Measurements from ENCODE around the gene WDR27. TPM values are rescaled to one million over a fixed set of nuclear protein-coding genes. Genes with fewer than 3 reads are reported as not detected.

WDR27 gene
- total RNA-seq, 5 donors from 2014 or later (not counting 1 experiment from before 2014, with no cell fraction given) = 39.7 to 71.5 (median 52.5) TPM

GRCh38 chr6:169685860-169686259 is 16.0 kb downstream of the WDR27 start:
- ATAC-seq (replicated peaks in 1 of 4) (no peak), DNase-seq (no peak)
- H3K9me3 Mint-ChIP-seq = peaks cover 13 to 37% (median 15%) of the 10 kb centered on the region in 3 donors
- CTCF ChIA-PET = no interaction called here
- H3K27ac ChIP-seq (ENCODE audit: low read length) = no peak overlapping the region
- no peak overlapping the region for H3K4me3 Mint-ChIP-seq
- peaks cover 4 to 8% of the 10 kb centered on the region in 2 donors for H3K36me3 ChIP-seq (ENCODE audit: control insufficient read depth in 2 of 2, extremely low read depth in 1 of 2, insufficient read depth in 1 of 2, low read length in 1 of 2)
- no peaks in the 10 kb centered on the region for H3K27me3 ChIP-seq (replicated peaks in 1 of 2; ENCODE audit: control insufficient read depth in 2 of 2, extremely low read depth in 1 of 2, insufficient read depth in 2 of 2, low read length in 1 of 2)
- POLR2A ChIA-PET = interaction anchor here in 1 of 2 donors (0.6 kb wide), 1 partner anchor 67 kb away, joined by 3 read pairs; no protein-coding TSS in a partner anchor
- peaks cover 4% of the 10 kb centered on the region for H3K9me3 ChIP-seq
- H3K27ac Mint-ChIP-seq = no peak overlapping the region
- no peak overlapping the region for H3K4me3 ChIP-seq (ENCODE audit: control insufficient read depth in 1 of 2, extremely low read depth in 1 of 2, low read length in 1 of 2)
- peaks cover 2 to 12% (median 4%) of the 10 kb centered on the region in 3 donors for H3K4me1 Mint-ChIP-seq
- no peaks in the 10 kb centered on the region for H3K4me1 ChIP-seq (ENCODE audit: control insufficient read depth in 1 of 2, extremely low read depth in 1 of 2, insufficient read depth in 2 of 2, low read length in 2 of 2)
- no peaks in the 10 kb centered on the region for H3K27me3 Mint-ChIP-seq
- peaks cover 85% of the 10 kb centered on the region for H3K36me3 Mint-ChIP-seq
- WGBS (ENCODE audit: insufficient coverage) = no CpG with 5 or more reads among the region's 2 CpGs

- Mint-ChIP-seq H3K27ac (no peak overlapping the region), H3K4me1 (peaks cover 0 to 6% (median 2%) of the 10 kb centered on the region in 3 donors), H3K4me3 (no peak overlapping the region), H3K36me3 (peaks cover 90% of the 10 kb centered on the region), H3K27me3 (no peaks in the 10 kb centered on the region), H3K9me3 (peaks cover 15 to 42% (median 19%) of the 10 kb centered on the region in 3 donors)
- no peak overlapping the region for H3K27ac ChIP-seq (ENCODE audit: low read length)
- no peaks in the 10 kb centered on the region for H3K4me1 ChIP-seq (ENCODE audit: control insufficient read depth in 1 of 2, extremely low read depth in 1 of 2, insufficient read depth in 2 of 2, low read length in 2 of 2)
- peaks cover 4% of the 10 kb centered on the region for H3K9me3 ChIP-seq
- peaks cover 0 to 8% of the 10 kb centered on the region in 2 donors for H3K36me3 ChIP-seq (ENCODE audit: control insufficient read depth in 2 of 2, extremely low read depth in 1 of 2, insufficient read depth in 1 of 2, low read length in 1 of 2)
- H3K4me3 ChIP-seq (ENCODE audit: control insufficient read depth in 1 of 2, extremely low read depth in 1 of 2, low read length in 1 of 2) = no peak overlapping the region
- 100% methylated on average over 3 of the region's 3 CpGs for WGBS (ENCODE audit: insufficient coverage)
- H3K27me3 ChIP-seq (replicated peaks in 1 of 2; ENCODE audit: control insufficient read depth in 2 of 2, extremely low read depth in 1 of 2, insufficient read depth in 2 of 2, low read length in 1 of 2) = no peaks in the 10 kb centered on the region
- no peak for DNase-seq
- ChIA-PET POLR2A (interaction anchor here in 1 of 2 donors (0.6 kb wide), 1 partner anchor 69 kb away, joined by 3 read pairs; no protein-coding TSS in a partner anchor), CTCF (no interaction called here)
- no peak for ATAC-seq (replicated peaks in 1 of 4)
Measured at GRCh38 chr6:169684056-169684455, 17.8 kb downstream of the WDR27 start.

GRCh38 chr6:169678342-169678741 is 23.5 kb downstream of the WDR27 start:
- ChIA-PET POLR2A (no interaction called here), CTCF (no interaction called here)
- DNase-seq (no peak), ATAC-seq (replicated peaks in 1 of 4) (no peak)
- Mint-ChIP-seq H3K27ac (no peak overlapping the region), H3K4me1 (peaks cover 0 to 6% (median 2%) of the 10 kb centered on the region in 3 donors), H3K27me3 (no peaks in the 10 kb centered on the region), H3K4me3 (no peak overlapping the region), H3K36me3 (peaks cover 69% of the 10 kb centered on the region), H3K9me3 (peaks cover 0 to 15% (median 8%) of the 10 kb centered on the region in 3 donors)
- WGBS (ENCODE audit: insufficient coverage) = 75% methylated on average over 1 of the region's 1 CpG
- Histone ChIP-seq H3K36me3 (ENCODE audit: control insufficient read depth in 2 of 2, extremely low read depth in 1 of 2, insufficient read depth in 1 of 2, low read length in 1 of 2) (no peaks in the 10 kb centered on the region), H3K27me3 (replicated peaks in 1 of 2; ENCODE audit: control insufficient read depth in 2 of 2, extremely low read depth in 1 of 2, insufficient read depth in 2 of 2, low read length in 1 of 2) (no peaks in the 10 kb centered on the region), H3K27ac (ENCODE audit: low read length) (no peak overlapping the region), H3K4me3 (ENCODE audit: control insufficient read depth in 1 of 2, extremely low read depth in 1 of 2, low read length in 1 of 2) (no peak overlapping the region), H3K9me3 (no peaks in the 10 kb centered on the region), H3K4me1 (ENCODE audit: control insufficient read depth in 1 of 2, extremely low read depth in 1 of 2, insufficient read depth in 2 of 2, low read length in 2 of 2) (no peaks in the 10 kb centered on the region)

GRCh38 chr6:169677096-169677495 is 24.7 kb downstream of the WDR27 start:
- ChIA-PET POLR2A (no interaction called here), CTCF (no interaction called here)
- Mint-ChIP-seq H3K4me3 (no peak overlapping the region), H3K27ac (no peak overlapping the region), H3K9me3 (peaks cover 0 to 15% (median 8%) of the 10 kb centered on the region in 3 donors), H3K27me3 (no peaks in the 10 kb centered on the region), H3K4me1 (peaks cover 0 to 3% (median under 1%) of the 10 kb centered on the region in 3 donors), H3K36me3 (peaks cover 64% of the 10 kb centered on the region)
- ATAC-seq (replicated peaks in 1 of 4) (no peak), DNase-seq (no peak)
- Histone ChIP-seq H3K27me3 (replicated peaks in 1 of 2; ENCODE audit: control insufficient read depth in 2 of 2, extremely low read depth in 1 of 2, insufficient read depth in 2 of 2, low read length in 1 of 2) (no peaks in the 10 kb centered on the region), H3K27ac (ENCODE audit: low read length) (no peak overlapping the region), H3K9me3 (no peaks in the 10 kb centered on the region), H3K36me3 (ENCODE audit: control insufficient read depth in 2 of 2, extremely low read depth in 1 of 2, insufficient read depth in 1 of 2, low read length in 1 of 2) (no peaks in the 10 kb centered on the region), H3K4me3 (ENCODE audit: control insufficient read depth in 1 of 2, extremely low read depth in 1 of 2, low read length in 1 of 2) (no peak overlapping the region), H3K4me1 (ENCODE audit: control insufficient read depth in 1 of 2, extremely low read depth in 1 of 2, insufficient read depth in 2 of 2, low read length in 2 of 2) (no peaks in the 10 kb centered on the region)
- WGBS (ENCODE audit: insufficient coverage) = 80% methylated on average over 1 of the region's 1 CpG

GRCh38 chr6:169675011-169675410 is 26.8 kb downstream of the WDR27 start:
- Mint-ChIP-seq H3K9me3 (peaks cover 0 to 1% (median 0%) of the 10 kb centered on the region in 3 donors), H3K27ac (no peak overlapping the region), H3K27me3 (no peaks in the 10 kb centered on the region), H3K4me1 (peaks cover 0 to 7% (median 3%) of the 10 kb centered on the region in 3 donors), H3K36me3 (peaks cover 53% of the 10 kb centered on the region), H3K4me3 (no peak overlapping the region)
- DNase-seq (no peak), ATAC-seq (replicated peaks in 1 of 4) (no peak)
- Histone ChIP-seq H3K27me3 (replicated peaks in 1 of 2; ENCODE audit: control insufficient read depth in 2 of 2, extremely low read depth in 1 of 2, insufficient read depth in 2 of 2, low read length in 1 of 2) (no peaks in the 10 kb centered on the region), H3K27ac (ENCODE audit: low read length) (no peak overlapping the region), H3K36me3 (ENCODE audit: control insufficient read depth in 2 of 2, extremely low read depth in 1 of 2, insufficient read depth in 1 of 2, low read length in 1 of 2) (peaks cover 0 to 2% of the 10 kb centered on the region in 2 donors), H3K9me3 (no peaks in the 10 kb centered on the region), H3K4me1 (ENCODE audit: control insufficient read depth in 1 of 2, extremely low read depth in 1 of 2, insufficient read depth in 2 of 2, low read length in 2 of 2) (no peaks in the 10 kb centered on the region), H3K4me3 (ENCODE audit: control insufficient read depth in 1 of 2, extremely low read depth in 1 of 2, low read length in 1 of 2) (no peak overlapping the region)
- POLR2A ChIA-PET = no interaction called here
- CTCF ChIA-PET = no interaction called here
- 90% methylated on average over 2 of the region's 3 CpGs for WGBS (ENCODE audit: insufficient coverage)

- DNase-seq = no peak
- Histone ChIP-seq H3K4me1 (ENCODE audit: control insufficient read depth in 1 of 2, extremely low read depth in 1 of 2, insufficient read depth in 2 of 2, low read length in 2 of 2) (no peaks in the 10 kb centered on the region), H3K27me3 (replicated peaks in 1 of 2; ENCODE audit: control insufficient read depth in 2 of 2, extremely low read depth in 1 of 2, insufficient read depth in 2 of 2, low read length in 1 of 2) (no peaks in the 10 kb centered on the region), H3K36me3 (ENCODE audit: control insufficient read depth in 2 of 2, extremely low read depth in 1 of 2, insufficient read depth in 1 of 2, low read length in 1 of 2) (peaks cover 4 to 11% of the 10 kb centered on the region in 2 donors), H3K27ac (ENCODE audit: low read length) (no peak overlapping the region), H3K9me3 (no peaks in the 10 kb centered on the region), H3K4me3 (ENCODE audit: control insufficient read depth in 1 of 2, extremely low read depth in 1 of 2, low read length in 1 of 2) (no peak overlapping the region)
- ATAC-seq (replicated peaks in 1 of 4) = no peak
- H3K27ac Mint-ChIP-seq = no peak overlapping the region
- peaks cover 0 to 16% (median 7%) of the 10 kb centered on the region in 3 donors for H3K4me1 Mint-ChIP-seq
- peaks cover 51% of the 10 kb centered on the region for H3K36me3 Mint-ChIP-seq
- ChIA-PET POLR2A (no interaction called here), CTCF (no interaction called here)
- no peak overlapping the region for H3K4me3 Mint-ChIP-seq
- 92% methylated on average over 5 of the region's 5 CpGs for WGBS (ENCODE audit: insufficient coverage)
- H3K9me3 Mint-ChIP-seq = no peaks in the 10 kb centered on the region
- H3K27me3 Mint-ChIP-seq = no peaks in the 10 kb centered on the region
Measured at GRCh38 chr6:169671563-169671962, 30.3 kb downstream of the WDR27 start.
